Measurements from ENCODE around the gene SIRPG.
"Not testable (repeated sequence)": the region's sequence is repeated elsewhere in the genome, so short reads cannot be mapped to it uniquely, and the experiment has no call there.

The SIRPG gene

DNA sequence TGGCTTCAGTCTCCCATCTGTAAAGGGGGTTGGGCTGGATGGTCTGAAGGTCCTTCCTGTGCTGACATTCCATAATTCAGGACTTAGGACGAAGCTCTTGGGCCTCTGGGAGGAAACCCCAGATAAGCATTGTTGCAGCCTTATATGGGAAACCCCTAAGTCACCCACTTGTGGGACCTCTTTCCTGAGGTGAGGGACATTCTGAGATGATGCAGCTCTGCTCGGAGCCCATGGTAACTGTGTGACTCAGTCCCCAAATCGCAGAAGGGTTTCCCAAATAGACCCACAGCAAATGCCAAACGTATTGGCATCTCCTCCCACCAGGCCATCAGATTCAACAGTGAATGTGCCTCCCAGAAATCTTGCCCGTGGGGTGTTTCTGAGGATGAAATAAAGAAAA, 47.2 kb downstream of the SIRPG start:
- DNase-seq (ENCODE audit: insufficient read length, low spot score); FAIRE-seq: not testable (repeated sequence)

DNA sequence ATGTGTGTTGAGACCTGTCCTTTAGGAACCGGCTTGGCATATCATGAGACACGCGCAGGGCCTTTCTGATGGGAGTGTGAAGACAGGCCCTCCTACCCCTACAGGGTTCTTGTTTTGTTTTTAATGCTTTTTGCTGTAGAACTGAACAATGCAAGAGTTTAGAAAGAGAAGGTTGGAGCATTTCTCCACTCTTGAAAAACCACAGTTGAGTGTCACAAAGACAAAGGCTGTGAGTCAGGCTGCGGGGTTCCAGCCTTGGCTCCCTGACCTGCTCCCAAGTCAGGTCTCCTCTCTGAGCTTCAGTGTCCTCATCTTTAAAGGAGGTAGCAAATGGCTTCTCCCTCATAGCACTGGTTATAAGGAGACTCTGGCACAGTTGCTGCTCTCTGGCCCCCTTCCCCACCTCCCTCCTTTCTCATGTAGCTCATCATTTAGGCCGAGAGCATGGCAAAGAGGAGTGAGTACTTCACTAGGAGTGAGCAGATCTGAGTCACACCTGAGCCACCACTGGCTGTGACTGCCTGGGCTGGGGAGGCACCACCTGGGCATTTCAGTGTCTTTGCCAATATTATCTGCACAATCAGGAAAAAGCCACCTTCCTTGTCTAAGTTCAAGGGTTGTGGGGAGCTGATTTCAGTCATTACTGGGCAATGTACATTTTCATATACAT, 48.8 kb downstream of the SIRPG start:
- not testable (repeated sequence) for FAIRE-seq; DNase-seq (ENCODE audit: insufficient read length, low spot score)

DNA sequence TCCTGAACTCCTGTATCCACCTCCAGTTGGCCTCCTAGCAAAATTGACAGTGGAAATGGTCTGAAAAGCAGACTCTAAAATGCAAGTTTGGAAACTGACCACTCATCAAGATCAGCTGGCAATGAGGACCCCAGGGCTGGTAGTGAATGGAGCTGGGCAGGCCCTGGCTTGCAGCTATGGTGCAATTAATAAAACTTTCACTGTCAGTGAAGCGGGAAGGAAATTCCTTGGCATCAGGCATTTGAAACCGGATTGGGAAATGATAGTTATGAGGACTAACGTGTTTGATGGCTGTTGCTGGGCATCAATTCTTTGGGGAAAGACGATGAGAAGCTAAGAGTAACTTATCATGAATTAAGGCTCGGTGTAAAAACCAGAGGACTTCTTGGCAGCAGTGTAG, 56.8 kb downstream of the SIRPG start:
- FAIRE-seq: no peak
- no peak for DNase-seq (ENCODE audit: insufficient read length, low spot score)

DNA sequence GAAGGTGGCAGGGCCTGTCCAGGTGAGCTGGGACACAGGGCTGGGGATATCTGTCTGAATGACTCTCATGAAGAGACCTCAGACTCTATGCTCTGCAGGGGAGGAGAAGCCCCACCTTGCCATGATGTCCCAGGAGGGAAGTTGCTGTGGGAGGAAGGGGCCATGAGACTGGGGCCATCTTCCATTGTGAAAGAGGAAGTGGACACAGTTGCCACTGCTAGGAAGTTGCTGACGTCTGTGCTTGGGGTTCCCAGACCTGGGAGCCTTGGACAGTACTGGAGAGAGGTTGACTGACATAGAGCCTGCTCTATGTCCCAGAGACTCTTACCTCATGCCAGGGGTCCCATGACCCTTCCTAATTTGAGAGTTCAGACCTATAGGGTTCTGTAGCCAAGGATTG, 62.2 kb downstream of the SIRPG start:
- no peak for FAIRE-seq
- no peak for DNase-seq (ENCODE audit: insufficient read length, low spot score)

DNA sequence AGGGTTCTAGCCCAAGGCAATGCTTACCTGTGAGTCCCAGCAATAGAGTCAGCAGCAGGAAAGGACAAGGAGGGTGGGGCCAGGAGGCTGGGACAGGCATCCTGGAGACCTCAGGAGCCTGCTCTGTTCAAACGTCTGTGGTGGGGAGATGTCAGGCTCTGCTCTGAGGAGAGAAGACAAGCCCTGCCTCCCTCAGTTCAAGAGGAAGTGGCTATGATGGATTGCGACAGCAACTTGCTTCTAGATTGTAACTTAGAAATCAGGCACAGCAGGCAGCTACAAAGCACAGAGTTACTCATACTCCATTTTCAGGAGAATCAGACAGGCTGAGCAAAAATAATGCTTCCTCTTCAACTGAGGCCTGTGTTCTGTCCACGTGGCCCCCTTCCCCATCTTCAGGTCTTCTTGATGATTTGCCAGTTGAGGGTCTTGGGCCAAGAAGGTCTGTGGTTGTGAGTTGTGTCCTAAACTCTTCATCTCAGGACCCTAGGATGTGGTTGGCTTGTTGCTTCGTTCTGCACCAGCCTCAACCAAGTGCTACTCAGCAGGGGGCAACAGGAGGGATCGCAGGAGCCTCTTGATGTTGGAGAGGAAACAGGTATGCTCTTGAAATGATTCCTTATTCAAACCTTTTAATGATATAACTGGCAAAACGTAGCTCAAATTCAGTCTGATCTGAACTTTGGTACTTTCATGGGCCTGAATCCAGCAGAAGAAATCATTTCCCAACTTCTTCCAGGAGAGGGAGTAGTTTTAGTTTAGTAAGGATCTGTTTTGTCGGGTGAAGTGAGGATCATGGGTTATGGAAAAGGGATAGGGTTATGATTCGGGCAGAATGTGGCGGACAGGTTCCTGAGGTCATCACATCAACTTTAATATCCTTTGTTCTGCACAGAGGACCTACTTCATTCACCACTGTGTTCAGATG, 68.8 kb downstream of the SIRPG start:
- no peak for DNase-seq (ENCODE audit: insufficient read length, low spot score)
- FAIRE-seq: no peak

DNA sequence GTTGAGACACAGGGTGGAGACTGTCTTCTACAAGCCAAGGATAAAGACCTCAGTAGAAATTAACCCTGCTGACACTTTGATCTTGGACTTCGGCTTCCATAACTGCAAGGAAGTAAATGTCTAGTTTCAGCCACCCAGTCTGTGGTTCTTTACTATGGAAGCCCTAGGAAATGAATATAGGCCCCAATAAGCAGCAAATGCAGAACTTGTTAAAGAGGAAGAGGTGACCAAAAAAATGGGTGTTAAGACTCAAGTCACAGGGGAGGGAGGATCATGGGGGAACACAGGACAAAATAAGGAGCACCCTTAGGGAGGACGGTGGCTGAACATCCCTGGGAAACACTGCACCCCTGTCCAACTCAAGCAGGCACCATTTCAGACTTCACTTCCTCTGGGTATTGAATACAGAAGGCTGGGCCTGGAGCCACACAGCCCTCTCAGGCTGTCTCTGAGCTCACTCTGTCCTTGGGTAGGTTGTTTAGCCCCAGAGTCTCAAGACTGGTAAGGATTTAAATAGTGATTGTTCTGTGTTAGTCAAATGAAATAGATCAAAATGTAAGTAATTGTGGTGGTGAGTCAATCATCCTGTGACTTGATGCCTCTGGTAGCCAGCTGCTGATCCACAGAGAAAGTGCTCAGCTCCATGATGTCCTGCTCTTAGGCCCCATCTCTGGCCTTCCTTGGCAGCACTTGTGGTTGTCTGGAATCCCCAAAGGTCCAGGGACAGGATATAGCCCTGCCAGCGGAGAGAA, 69.6 kb downstream of the SIRPG start:
- DNase-seq (ENCODE audit: insufficient read length, low spot score) (no peak), FAIRE-seq (no peak)

DNA sequence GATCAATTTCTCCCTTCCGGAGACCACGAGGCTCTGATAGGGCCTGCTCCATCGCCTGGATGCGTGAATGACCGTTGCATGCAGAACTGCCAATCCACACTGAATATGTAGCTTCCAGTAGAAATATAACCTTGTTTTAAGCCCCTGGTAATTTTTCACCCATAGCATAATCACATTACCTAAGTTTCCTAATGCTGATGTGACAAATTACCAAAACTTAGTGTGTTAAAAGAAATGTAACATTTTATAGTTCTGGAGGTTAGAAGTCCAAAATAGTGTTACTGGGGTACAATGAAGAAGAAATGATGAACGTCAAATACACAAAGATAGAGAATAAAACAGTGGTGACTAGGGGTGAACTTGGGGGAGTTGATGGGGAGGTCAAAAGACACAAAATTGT, 78.1 kb downstream of the SIRPG start:
- no peak for FAIRE-seq

More for the DNA sequence above, 78.1 kb downstream of the SIRPG start:
- no peak for DNase-seq (ENCODE audit: insufficient read length, low spot score)
